ENCODE data around the gene MYBBP1A.

DNA sequence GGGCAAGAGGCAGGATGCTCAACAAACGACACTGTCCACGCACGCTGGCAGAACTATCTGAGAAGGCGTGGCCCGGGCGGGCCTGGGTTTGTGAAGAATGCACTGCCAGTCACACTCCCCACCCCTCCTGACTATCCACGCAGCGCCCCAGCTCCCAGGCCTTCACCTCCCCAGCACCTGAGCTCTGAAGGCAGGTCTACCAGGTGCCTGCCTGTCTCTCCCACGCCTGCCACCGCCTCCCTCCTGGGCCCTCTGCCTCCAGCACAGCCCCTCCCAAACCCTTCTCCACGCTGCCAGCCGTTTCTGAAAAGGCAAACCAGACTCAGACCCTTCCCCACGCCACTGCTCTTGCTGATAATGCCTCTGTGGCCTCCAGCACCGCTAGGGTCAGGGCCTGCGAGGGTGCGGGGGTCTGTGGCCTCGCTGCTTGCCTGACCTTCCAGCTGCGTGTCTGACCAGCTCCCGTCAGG is 11.6 kb downstream of the MYBBP1A start:
- TF ChIP-seq EZH2 (IDR thresholded peaks at IDR 0.05; ENCODE audit: insufficient read depth, poor library complexity, severe bottlenecking), result no peak
- no peak for TF ChIP-seq EZH2phosphoT487 (IDR thresholded peaks at IDR 0.05; ENCODE audit: insufficient read depth, low read depth)

All from GM23248 (cell line).